IMR-90 (cell line): ENCODE data around the gene CDC25B. TPM values are rescaled to one million over a fixed set of nuclear protein-coding genes. Genes with fewer than 3 reads are reported as not detected.
A peak's percentile ranks its signal among the peaks of the same experiment; 100 is the strongest.

Experiments
- ATAC-seq: fragments of 200-7000 bp; cut with Tn5 transposase; 2 replicates; pipeline ENCODE4 v1.9.1; 2020; ENCODE audit warnings: low read depth, mild to moderate bottlenecking, moderate library complexity
- Bru-seq: library from RNA; stranded (reverse); fragments of 400-500 nt; gene quantifications from one replicate; lab custom pipeline; 2021; lab: Mats Ljungman, UMichigan
- BruChase-seq, 2 experiments: library from RNA; stranded (reverse); fragments of 400-500 nt; gene quantifications; one replicate each; lab custom pipeline; 2021; lab: Mats Ljungman, UMichigan
- BruUV-seq: library from RNA; stranded (reverse); fragments of 400-500 nt; replicated peaks from 2 replicates; lab custom pipeline; 2021; lab: Mats Ljungman, UMichigan
- CTCF ChIA-PET: fragments of 300-600 bp; formaldehyde crosslinking; extraction: SDS; loops from one replicate; lab custom pipeline; 2021; ENCODE audit warnings: antibody characterized with exemption; lab: Yijun Ruan, JAX
- POLR2A ChIA-PET: fragments of 300-600 bp; sonication (Branson Sonifier 250); formaldehyde crosslinking; loops from one replicate; lab custom pipeline; 2022; ENCODE audit warnings: antibody characterized with exemption; ENCODE audit not compliant: unreplicated experiment; lab: Charles Lee
- DNase-seq: peaks from one replicate; pipeline ENCODE4 v3.0.0; 2013
- H2AFZ ChIP-seq: replicated peaks from 2 replicates; pipeline ENCODE3; 2013; ENCODE audit warnings: low read length, mild to moderate bottlenecking; ENCODE audit not compliant: poor library complexity
- H2AK5ac ChIP-seq: 2 replicates; pipeline ENCODE4 v1.6.1; 2013; ENCODE audit warnings: low read depth, low read length, inconsistent platforms
- H2AK9ac ChIP-seq: replicated peaks from 2 replicates; pipeline ENCODE3; 2013; ENCODE audit warnings: mild to moderate bottlenecking, low read depth, low read length, moderate library complexity; ENCODE audit not compliant: poor library complexity
- H2BK120ac ChIP-seq: 2 replicates; pipeline ENCODE4 v1.6.1; 2013; ENCODE audit warnings: low read depth, low read length, inconsistent platforms
- H2BK15ac ChIP-seq: 3 replicates; pipeline ENCODE4 v1.6.1; 2013; ENCODE audit warnings: low read depth, low read length, inconsistent platforms
- H2BK20ac ChIP-seq: 2 replicates; pipeline ENCODE4 v1.6.1; 2013; ENCODE audit warnings: low read depth, mild to moderate bottlenecking, inconsistent platforms, low read length, moderate library complexity
- H2BK5ac ChIP-seq: 2 replicates; pipeline ENCODE4 v1.6.1; 2013; ENCODE audit warnings: mild to moderate bottlenecking, low read depth, low read length, inconsistent platforms; ENCODE audit not compliant: poor library complexity, severe bottlenecking
- H3K14ac ChIP-seq: replicated peaks from 2 replicates; pipeline ENCODE4 v1.6.1; 2013; ENCODE audit warnings: low read depth, low read length, inconsistent platforms
- H3K18ac ChIP-seq: 2 replicates; pipeline ENCODE4 v1.6.1; 2013; ENCODE audit warnings: low read depth, low read length, control low read depth
- H3K23ac ChIP-seq: 2 replicates; pipeline ENCODE4 v1.6.1; 2013; ENCODE audit warnings: low read depth, low read length, inconsistent platforms
- H3K27ac ChIP-seq: 2 replicates; pipeline ENCODE4 v1.5.1; 2013; ENCODE audit warnings: mild to moderate bottlenecking, control low read depth, low read length; ENCODE audit not compliant: insufficient read depth
- H3K27me3 ChIP-seq: 2 replicates; pipeline ENCODE4 v1.6.1; 2013; ENCODE audit warnings: low read length; ENCODE audit not compliant: control insufficient read depth, insufficient read depth
- H3K36me3 ChIP-seq: 2 replicates; pipeline ENCODE4 v1.6.1; 2013; ENCODE audit warnings: low read length, mixed read lengths; ENCODE audit not compliant: control insufficient read depth, insufficient read depth
- H3K4ac ChIP-seq: 2 replicates; pipeline ENCODE4 v1.6.1; 2013; ENCODE audit warnings: low read depth, low read length, inconsistent platforms
- H3K4me1 ChIP-seq: 2 replicates; pipeline ENCODE4 v1.6.1; 2013; ENCODE audit warnings: low read length, mixed read lengths; ENCODE audit not compliant: control insufficient read depth, insufficient read depth
- H3K4me2 ChIP-seq: 2 replicates; pipeline ENCODE4 v1.6.1; 2013; ENCODE audit warnings: low read depth, mild to moderate bottlenecking, control low read depth, low read length, moderate library complexity
- H3K4me3 ChIP-seq: 2 replicates; pipeline ENCODE4 v1.5.1; 2013; ENCODE audit warnings: low read depth, mild to moderate bottlenecking, control low read depth, low read length, moderate library complexity; ENCODE audit not compliant: insufficient read depth
- H3K56ac ChIP-seq: 2 replicates; pipeline ENCODE4 v1.6.1; 2013; ENCODE audit warnings: low read length, inconsistent platforms; ENCODE audit not compliant: insufficient read depth; ENCODE audit errors: extremely low read depth
- H3K79me1 ChIP-seq, 2 experiments: 2 replicates each; pipeline ENCODE4 v1.6.1; 2013; ENCODE audit warnings: low read length in 2 of 2, inconsistent platforms in 1 of 2, low read depth in 1 of 2
- H3K9ac ChIP-seq: 2 replicates; pipeline ENCODE4 v1.6.1; 2013; ENCODE audit warnings: low read depth, low read length, control low read depth
- H3K9me1 ChIP-seq: 2 replicates; pipeline ENCODE4 v1.6.1; 2013; ENCODE audit warnings: low read length, inconsistent platforms; ENCODE audit not compliant: insufficient read depth
- H3K9me3 ChIP-seq: 2 replicates; pipeline ENCODE4 v1.6.1; 2013; ENCODE audit warnings: low read length; ENCODE audit not compliant: control insufficient read depth, insufficient read depth
- H4K20me1 ChIP-seq: 2 replicates; pipeline ENCODE4 v1.6.1; 2013; ENCODE audit warnings: low read length, inconsistent platforms; ENCODE audit not compliant: insufficient read depth
- H4K5ac ChIP-seq: 2 replicates; pipeline ENCODE4 v1.6.1; 2013; ENCODE audit warnings: mild to moderate bottlenecking, low read depth, low read length, control low read depth
- H4K8ac ChIP-seq, 2 experiments: 2 replicates each; pipeline ENCODE4 v1.6.1; 2013; ENCODE audit warnings: low read depth in 2 of 2, low read length in 2 of 2, control low read depth in 1 of 2, inconsistent platforms in 1 of 2
- H4K91ac ChIP-seq: 2 replicates; pipeline ENCODE4 v1.6.1; 2013; ENCODE audit warnings: low read depth, low read length, inconsistent platforms; ENCODE audit not compliant: insufficient read depth
- MAFK ChIP-seq: IDR thresholded peaks from 2 replicates; pipeline ENCODE4 v1.6.1; 2012; ENCODE audit warnings: low read depth, low read length, improper control_type of control experiment
- MAZ ChIP-seq: IDR thresholded peaks from 2 replicates; pipeline ENCODE4 v1.6.1; 2012; ENCODE audit warnings: low read depth, mild to moderate bottlenecking, low read length, improper control_type of control experiment, moderate library complexity, borderline replicate concordance
- MXI1 ChIP-seq: IDR thresholded peaks from 2 replicates; pipeline ENCODE4 v1.6.1; 2012; ENCODE audit warnings: low read depth, mild to moderate bottlenecking, low read length, moderate library complexity, borderline replicate concordance
- NFE2L2 ChIP-seq: fragments of 150-350 bp; IDR thresholded peaks from 2 replicates; pipeline ENCODE4 v1.6.1; 2016; ENCODE audit warnings: low read depth, mild to moderate bottlenecking, low read length
- POLR2A ChIP-seq: IDR thresholded peaks from 2 replicates; pipeline ENCODE4 v1.6.1; 2012; ENCODE audit warnings: mild to moderate bottlenecking, low read depth, low read length
- RCOR1 ChIP-seq: IDR thresholded peaks from 2 replicates; pipeline ENCODE4 v1.6.1; 2012; ENCODE audit warnings: mild to moderate bottlenecking, low read length, improper control_type of control experiment; ENCODE audit not compliant: insufficient replicate concordance
- WGBS, 2 experiments: methylation state at CpG; one replicate each; pipeline versions ENCODE4 v1.1.5 to v1.1.7; 2013; ENCODE audit warnings: missing lambda C conversion rate in 2 of 2; ENCODE audit not compliant: insufficient read length in 1 of 2; ENCODE audit errors: extremely low coverage in 2 of 2; 5-methylcytosine and 5-hydroxymethylcytosine counted together
- dilution Hi-C: fragments of 300-500 bp; cut with HindIII; formaldehyde crosslinking; loops from one replicate; pipeline ENCODE4 v1.14.3; 2018; ENCODE audit warnings: low sequenced_read_pairs; ENCODE audit not compliant: unreplicated experiment
- in situ Hi-C: fragments of 300-500 bp; cut with MboI; formaldehyde crosslinking; loops from 3 replicates; pipeline ENCODE4 v1.14.3; 2019; ENCODE audit warnings: low sequenced_read_pairs, inconsistent platforms, mixed read lengths
- intact Hi-C: fragments of 100-400 bp; cut with micrococcal nuclease; formaldehyde crosslinking; loops from 2 replicates; pipeline ENCODE4 v1.10.0; 2022
- long read RNA-seq: library from polyadenylated mRNA; unstranded; transcript quantifications from one replicate; pipeline ENCODE4 v2.0.0, GENCODE V29; 2021; ENCODE audit not compliant: unreplicated experiment
- polyA plus RNA-seq, 3 experiments: library from polyadenylated mRNA; depleted of rRNA; stranded (reverse); fragments of >200 nt; gene quantifications; 2 replicates each; pipeline ENCODE4 v1.2.3, GENCODE V29; 2012; ENCODE audit warnings: low replicate concordance in 1 of 3
- total RNA-seq: library from RNA; depleted of rRNA; stranded (reverse); fragments of >200 nt; gene quantifications from 2 replicates; pipeline ENCODE4 v1.2.3, GENCODE V29; 2012; rRNA removed
- TF ChIP-seq, protein P1 (sequence below): conservative IDR thresholded peaks from 2 replicates; pipeline ENCODE4 v1.5.1; 2012; ENCODE audit warnings: mild to moderate bottlenecking, low read depth, low read length, improper control_type of control experiment
- TF ChIP-seq, protein P2 (sequence below): fragments of 150-350 bp; IDR thresholded peaks from 2 replicates; pipeline ENCODE4 v1.6.1; 2017; ENCODE audit warnings: mild to moderate bottlenecking, antibody characterized with exemption, low read length, low read depth

CDC25B gene
- total RNA-seq, result 14.5 and 14.7 TPM in 2 replicates
- 50.5 and 59.8 TPM in 2 replicates for polyA plus RNA-seq (2012; rRNA removed)
- 35.2 and 48.2 TPM in 2 replicates for polyA plus RNA-seq (2012; cell fraction: cytosol; rRNA removed)
- polyA plus RNA-seq (2012; cell fraction: nucleus; rRNA removed; ENCODE audit: low replicate concordance), result 165 TPM in 2 replicates
- Bru-seq, nascent RNA, result percentile 55 among the genes with signal in this experiment
- percentile 79 among the genes with signal in this experiment for BruChase-seq, experiment 1, labeled RNA remaining after a 6-hour chase
- percentile 73 among the genes with signal in this experiment for BruChase-seq, experiment 2, labeled RNA remaining after a 2-hour chase
- long read RNA-seq, partial matches to known transcripts, result 14 of 23 reads
- long read RNA-seq, other reads (novel, unspliced or antisense), result 7 of 23 reads

GRCh38 chr20:3795511-3796468 is at the start of gene CDC25B:
CDC25B (plus strand) TSS chr20:3796310; CDS start chr20:3796532, 222 bp downstream.
- H3K14ac ChIP-seq, result peak within 1 kb of the TSS; percentile 73
- peak within 1 kb of the TSS; percentile 87 for H3K9ac ChIP-seq
- H3K18ac ChIP-seq, result peak within 1 kb of the TSS; percentile 85
- H2BK15ac ChIP-seq, result peak within 1 kb of the TSS; percentile 87; the same call in 2 of the 3 replicates
- no peaks in the 10 kb centered on the region for H3K9me3 ChIP-seq
- WGBS, 2 experiments, result 0% methylated on average over 18 of the region's 69 CpGs; no CpG with 5 or more reads in 1 of the 2 experiments
- peak within 1 kb of the TSS; percentile 99 for H2AK9ac ChIP-seq
- H3K4me1 ChIP-seq, result peaks cover 26% of the 10 kb centered on the region
- H4K5ac ChIP-seq, result peak within 1 kb of the TSS; percentile 87
- H3K4me3 ChIP-seq, result peak within 1 kb of the TSS; percentile 82
- CTCF ChIA-PET, result interaction anchor here (0.8 to 1.4 kb wide), 2 partner anchors 9 to 23 kb away, joined by 3 to 4 read pairs; partner anchors contain the start of gene CENPB
- H3K36me3 ChIP-seq, result peaks cover 18% of the 10 kb centered on the region
- H3K56ac ChIP-seq, result peak within 1 kb of the TSS; percentile 78
- peak within 1 kb of the TSS; percentile 92 for H3K4me2 ChIP-seq
- ATAC-seq, result peak; percentile 93
- H3K27me3 ChIP-seq, result no peaks in the 10 kb centered on the region
- dilution Hi-C loops (no loop called here), intact Hi-C loops (no loop called here), in situ Hi-C loops (no loop called here)
- H4K91ac ChIP-seq, result peak within 1 kb of the TSS; percentile 91
- peak within 1 kb of the TSS; percentile 91 for H2AFZ ChIP-seq
- peak within 1 kb of the TSS; percentile 85 for H3K23ac ChIP-seq
- no peaks in the 10 kb centered on the region for H4K20me1 ChIP-seq
- H2BK120ac ChIP-seq, result peak within 1 kb of the TSS; percentile 84
- DNase-seq, result peak; percentile 83
- H4K8ac ChIP-seq, result peak within 1 kb of the TSS; percentile 92 to 93
- H2AK5ac ChIP-seq, result peak within 1 kb of the TSS; percentile 97
- H3K79me1 ChIP-seq, result peaks cover 36 to 55% of the 10 kb centered on the region in 2 experiments
- peak within 1 kb of the TSS; percentile 95 for H3K27ac ChIP-seq
- H2BK5ac ChIP-seq, result peak within 1 kb of the TSS; percentile 90
- peaks cover 21% of the 10 kb centered on the region for H3K9me1 ChIP-seq
- TF ChIP-seq, protein P1, sequence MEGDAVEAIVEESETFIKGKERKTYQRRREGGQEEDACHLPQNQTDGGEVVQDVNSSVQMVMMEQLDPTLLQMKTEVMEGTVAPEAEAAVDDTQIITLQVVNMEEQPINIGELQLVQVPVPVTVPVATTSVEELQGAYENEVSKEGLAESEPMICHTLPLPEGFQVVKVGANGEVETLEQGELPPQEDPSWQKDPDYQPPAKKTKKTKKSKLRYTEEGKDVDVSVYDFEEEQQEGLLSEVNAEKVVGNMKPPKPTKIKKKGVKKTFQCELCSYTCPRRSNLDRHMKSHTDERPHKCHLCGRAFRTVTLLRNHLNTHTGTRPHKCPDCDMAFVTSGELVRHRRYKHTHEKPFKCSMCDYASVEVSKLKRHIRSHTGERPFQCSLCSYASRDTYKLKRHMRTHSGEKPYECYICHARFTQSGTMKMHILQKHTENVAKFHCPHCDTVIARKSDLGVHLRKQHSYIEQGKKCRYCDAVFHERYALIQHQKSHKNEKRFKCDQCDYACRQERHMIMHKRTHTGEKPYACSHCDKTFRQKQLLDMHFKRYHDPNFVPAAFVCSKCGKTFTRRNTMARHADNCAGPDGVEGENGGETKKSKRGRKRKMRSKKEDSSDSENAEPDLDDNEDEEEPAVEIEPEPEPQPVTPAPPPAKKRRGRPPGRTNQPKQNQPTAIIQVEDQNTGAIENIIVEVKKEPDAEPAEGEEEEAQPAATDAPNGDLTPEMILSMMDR, result peak; percentile 22
- TF ChIP-seq MXI1 (0 out of 2 replicates have a peak, but pooled peaks have one; percentile 6), MAZ (peak; percentile 46; the same call in 1 of the 2 replicates), POLR2A (peak; percentile 52), NFE2L2 (no peak), RCOR1 (peak; percentile 92), MAFK (no peak)
- TF ChIP-seq, protein P2, sequence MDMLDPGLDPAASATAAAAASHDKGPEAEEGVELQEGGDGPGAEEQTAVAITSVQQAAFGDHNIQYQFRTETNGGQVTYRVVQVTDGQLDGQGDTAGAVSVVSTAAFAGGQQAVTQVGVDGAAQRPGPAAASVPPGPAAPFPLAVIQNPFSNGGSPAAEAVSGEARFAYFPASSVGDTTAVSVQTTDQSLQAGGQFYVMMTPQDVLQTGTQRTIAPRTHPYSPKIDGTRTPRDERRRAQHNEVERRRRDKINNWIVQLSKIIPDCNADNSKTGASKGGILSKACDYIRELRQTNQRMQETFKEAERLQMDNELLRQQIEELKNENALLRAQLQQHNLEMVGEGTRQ, result peak; percentile 43
- peak within 1 kb of the TSS; percentile 95 for H3K4ac ChIP-seq
- POLR2A ChIA-PET, result interaction anchor here (0.6 kb wide), 1 partner anchor 14 kb away, joined by 3 read pairs; no protein-coding TSS in a partner anchor
- H2BK20ac ChIP-seq, result peak within 1 kb of the TSS; percentile 12
- no TSS peak for BruUV-seq
